ENCODE results near the gene CFAP70.
"Not testable (repeated sequence)": the region's sequence is repeated elsewhere in the genome, so short reads cannot be mapped to it uniquely, and the experiment has no call there.

CFAP70 gene

GRCh38 chr10:73404690-73405089 is 46.0 kb upstream of the CFAP70 start:
- no peak overlapping the region for H3K27ac ChIP-seq
- no peaks in the 10 kb centered on the region for H3K36me3 ChIP-seq

GRCh38 chr10:73401636-73402035 is 43.0 kb upstream of the CFAP70 start:
- no peak overlapping the region for H3K4me3 ChIP-seq (ENCODE audit: low read depth in 1 of 2, low read length in 1 of 2)
- TF ChIP-seq CTCF (IDR thresholded peaks at IDR 0.05) = no peak
- no peak overlapping the region for H3K27ac ChIP-seq
- H3K27me3 ChIP-seq = no peaks in the 10 kb centered on the region
- H3K9me3 ChIP-seq = no peaks in the 10 kb centered on the region
- H3K36me3 ChIP-seq = peaks cover 28% of the 10 kb centered on the region
- no peaks in the 10 kb centered on the region for H3K4me1 ChIP-seq (ENCODE audit: control insufficient read depth in 1 of 2, insufficient read depth in 1 of 2, low read depth in 1 of 2, low read length in 1 of 2)

More at GRCh38 chr10:73404690-73405089, 46.0 kb upstream of the CFAP70 start:
- no peak for TF ChIP-seq CTCF (IDR thresholded peaks at IDR 0.05)
- Histone ChIP-seq H3K9me3 (no peaks in the 10 kb centered on the region), H3K27me3 (no peaks in the 10 kb centered on the region), H3K4me3 (ENCODE audit: low read depth in 1 of 2, low read length in 1 of 2) (no peak overlapping the region), H3K4me1 (ENCODE audit: control insufficient read depth in 1 of 2, insufficient read depth in 1 of 2, low read depth in 1 of 2, low read length in 1 of 2) (no peaks in the 10 kb centered on the region)

GRCh38 chr10:73399063-73399462 is 40.4 kb upstream of the CFAP70 start:
- H3K27me3 ChIP-seq = no peaks in the 10 kb centered on the region
- H3K27ac ChIP-seq = no peak overlapping the region
- no peak for TF ChIP-seq CTCF (IDR thresholded peaks at IDR 0.05)
- H3K4me3 ChIP-seq (ENCODE audit: low read depth in 1 of 2, low read length in 1 of 2) = no peak overlapping the region
- no peaks in the 10 kb centered on the region for H3K9me3 ChIP-seq
- no peaks in the 10 kb centered on the region for H3K4me1 ChIP-seq (ENCODE audit: control insufficient read depth in 1 of 2, insufficient read depth in 1 of 2, low read depth in 1 of 2, low read length in 1 of 2)
- H3K36me3 ChIP-seq = peaks cover 51% of the 10 kb centered on the region

DNA sequence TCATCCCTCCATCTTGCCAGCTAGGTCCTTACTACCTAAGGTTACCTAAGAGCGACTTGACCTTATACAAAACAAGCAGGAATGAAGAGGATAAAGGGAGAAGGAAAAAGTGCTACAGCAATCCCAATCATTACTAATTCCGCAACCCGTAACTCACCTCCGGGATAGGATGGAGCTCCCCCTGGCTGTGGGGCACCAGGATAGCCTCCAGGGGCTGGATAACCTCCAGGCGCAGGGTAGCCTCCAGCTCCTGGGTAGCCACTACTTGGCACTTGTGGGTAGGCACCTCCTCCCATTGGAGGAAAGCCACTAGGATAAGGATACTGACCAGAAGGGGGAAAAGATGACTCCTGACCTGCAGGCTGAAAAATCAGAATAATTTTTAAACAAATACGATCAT is 39.4 kb upstream of the CFAP70 start:
- H3K4me1 ChIP-seq (ENCODE audit: control insufficient read depth in 1 of 2, insufficient read depth in 1 of 2, low read depth in 1 of 2, low read length in 1 of 2) = no peaks in the 10 kb centered on the region
- no peak overlapping the region for H3K4me3 ChIP-seq (ENCODE audit: low read depth in 1 of 2, low read length in 1 of 2)
- no peak overlapping the region for H3K27ac ChIP-seq
- TF ChIP-seq CTCF (IDR thresholded peaks at IDR 0.05) = no peak
- H3K27me3 ChIP-seq = no peaks in the 10 kb centered on the region
- H3K36me3 ChIP-seq = peaks cover 51% of the 10 kb centered on the region
- H3K9me3 ChIP-seq = no peaks in the 10 kb centered on the region

DNA sequence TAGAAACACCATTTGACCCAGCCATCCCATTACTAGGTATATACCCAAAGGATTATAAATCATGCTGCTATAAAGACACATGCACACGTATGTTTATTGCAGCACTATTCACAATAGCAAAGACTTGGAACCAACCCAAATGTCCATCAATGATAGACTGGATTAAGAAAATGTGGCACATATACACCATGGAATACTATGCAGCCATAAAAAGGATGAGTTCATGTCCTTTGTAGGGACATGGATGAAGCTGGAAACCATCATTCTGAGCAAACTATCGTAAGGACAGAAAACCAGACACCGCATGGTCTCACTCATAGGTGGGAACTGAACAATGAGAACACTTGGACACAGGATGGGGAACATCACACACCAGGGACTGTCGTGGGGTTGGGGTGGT is 35.7 kb upstream of the CFAP70 start:
- H3K4me1 ChIP-seq (ENCODE audit: control insufficient read depth in 1 of 2, insufficient read depth in 1 of 2, low read depth in 1 of 2, low read length in 1 of 2); H3K4me3 ChIP-seq (ENCODE audit: low read depth in 1 of 2, low read length in 1 of 2); H3K9me3 ChIP-seq; H3K27ac ChIP-seq; H3K27me3 ChIP-seq: not testable (repeated sequence)
- H3K36me3 ChIP-seq = peaks cover 67% of the 10 kb centered on the region

- no peak overlapping the region for H3K27ac ChIP-seq
- H3K4me1 ChIP-seq (ENCODE audit: control insufficient read depth in 1 of 2, insufficient read depth in 1 of 2, low read depth in 1 of 2, low read length in 1 of 2) = no peaks in the 10 kb centered on the region
- no peaks in the 10 kb centered on the region for H3K27me3 ChIP-seq
- no peaks in the 10 kb centered on the region for H3K9me3 ChIP-seq
- peaks cover 72% of the 10 kb centered on the region for H3K36me3 ChIP-seq
- H3K4me3 ChIP-seq (ENCODE audit: low read depth in 1 of 2, low read length in 1 of 2) = no peak overlapping the region
- TF ChIP-seq CTCF (IDR thresholded peaks at IDR 0.05) = no peak
These were observed 29.6 kb upstream of the CFAP70 start for GRCh38 chr10:73388228-73388627.
